Endothelial cell of umbilical vein (primary cell): ENCODE results near the gene C2orf74. TPM values are rescaled to one million over a fixed set of nuclear protein-coding genes. Genes with fewer than 3 reads are reported as not detected.

Source experiments
- BruUV-seq: library from RNA; stranded (reverse); fragments of 400-500 nt; replicated peaks from 2 replicates; lab custom pipeline; 2021; lab: Mats Ljungman, UMichigan
- CTCF ChIA-PET: fragments of 300-600, 350-600 bp; sonication (Branson Sonifier 250); formaldehyde crosslinking; loops from one replicate; lab custom pipeline; 2021; ENCODE audit warnings: antibody characterized with exemption, inconsistent platforms; lab: Charles Lee
- POLR2A ChIA-PET: fragments of 300-600, 350-600 bp; sonication (Branson Sonifier 250); formaldehyde crosslinking; loops from one replicate; lab custom pipeline; 2021; ENCODE audit warnings: antibody characterized with exemption, inconsistent platforms; lab: Charles Lee
- DNase-seq: peaks from one replicate; pipeline ENCODE4 v3.0.0-alpha.2; 2011; ENCODE audit warnings: low read depth, low spot score
- FAIRE-seq: peaks from 2 replicates; lab custom pipeline; 2011; peaks lifted over from hg19 to GRCh38; lab: Jason Lieb, UNC
- H2AFZ ChIP-seq: 2 replicates; pipeline ENCODE4 v1.6.0; 2012; ENCODE audit warnings: low read depth, low read length, control low read depth, inconsistent platforms
- H3K27ac ChIP-seq: 2 replicates; pipeline ENCODE4 v1.5.1; 2011; ENCODE audit warnings: low read depth, mild to moderate bottlenecking, control low read depth, low read length, moderate library complexity; ENCODE audit not compliant: insufficient read depth
- H3K27me3 ChIP-seq, 2 experiments: 2 replicates each; pipeline versions ENCODE4 v1.6.0 to v1.6.1; 2011; ENCODE audit warnings: low read length in 2 of 2, mixed read lengths in 1 of 2; ENCODE audit not compliant: control insufficient read depth in 2 of 2, insufficient read depth in 2 of 2
- H3K36me3 ChIP-seq, 2 experiments: 2 replicates in 1 of 2; 3 replicates in 1 of 2; pipeline ENCODE4 v1.5.1; 2011; ENCODE audit warnings: low read length in 2 of 2, mild to moderate bottlenecking in 1 of 2, moderate library complexity in 1 of 2; ENCODE audit not compliant: control insufficient read depth in 2 of 2, insufficient read depth in 2 of 2; ENCODE audit errors: extremely low read depth in 1 of 2
- H3K4me1 ChIP-seq: 3 replicates; pipeline ENCODE4 v1.5.1; 2011; ENCODE audit warnings: mild to moderate bottlenecking, low read length; ENCODE audit not compliant: control insufficient read depth, insufficient read depth; ENCODE audit errors: extremely low read depth
- H3K4me2 ChIP-seq: 2 replicates; pipeline ENCODE4 v1.6.1; 2011; ENCODE audit warnings: low read length, control low read depth, mixed read lengths; ENCODE audit not compliant: insufficient read depth
- H3K4me3 ChIP-seq, 3 experiments: fragments of 200-600 bp in 1 of 3; sonication (generic), shearing (Covaris generic) in 1 of 3; replicated peaks in 1 of 3; 2 replicates each; pipeline ENCODE4 v1.5.1; 2011 to 2016; ENCODE audit warnings: control low read depth in 3 of 3, low read length in 3 of 3, mild to moderate bottlenecking in 2 of 3, inconsistent platforms in 1 of 3, low read depth in 1 of 3, moderate library complexity in 1 of 3; ENCODE audit not compliant: insufficient read depth in 1 of 3
- H3K79me2 ChIP-seq: 2 replicates; pipeline ENCODE4 v1.6.0; 2012; ENCODE audit warnings: low read length, inconsistent platforms; ENCODE audit not compliant: control insufficient read depth, insufficient read depth
- H3K9ac ChIP-seq: replicated peaks from 2 replicates; pipeline ENCODE3; 2011; ENCODE audit warnings: low read length, control low read depth; ENCODE audit not compliant: insufficient read depth; ENCODE audit errors: extremely low read depth
- H3K9me1 ChIP-seq: replicated peaks from 3 replicates; pipeline ENCODE4 v1.6.0; 2011; ENCODE audit warnings: mild to moderate bottlenecking, low read length; ENCODE audit not compliant: control insufficient read depth, insufficient read depth; ENCODE audit errors: extremely low read depth
- H3K9me3 ChIP-seq: replicated peaks from 2 replicates; pipeline ENCODE4 v1.5.1; 2012; ENCODE audit warnings: low read length, inconsistent platforms; ENCODE audit not compliant: control insufficient read depth, insufficient read depth
- H4K20me1 ChIP-seq: replicated peaks from 2 replicates; pipeline ENCODE3; 2011; ENCODE audit warnings: mild to moderate bottlenecking, low read length; ENCODE audit not compliant: control insufficient read depth, insufficient read depth; ENCODE audit errors: extremely low read depth
- CTCF ChIP-seq, 2 donors: IDR thresholded peaks; 1 replicate in 1 of 2; 2 replicates in 1 of 2; pipeline ENCODE4 v1.5.1; 2011; ENCODE audit warnings: low read length in 2 of 2, mild to moderate bottlenecking in 2 of 2, moderate library complexity in 2 of 2, control low read depth in 1 of 2, inconsistent platforms in 1 of 2, low read depth in 1 of 2; ENCODE audit not compliant: insufficient read depth in 1 of 2; ENCODE audit errors: extremely low read depth in 1 of 2
- EZH2 ChIP-seq: IDR thresholded peaks from 2 replicates; pipeline ENCODE4 v1.6.1; 2012; ENCODE audit warnings: borderline replicate concordance, low read depth, mild to moderate bottlenecking, moderate library complexity, low read length, inconsistent platforms; ENCODE audit not compliant: severe bottlenecking
- FOS ChIP-seq: IDR thresholded peaks from 2 replicates; pipeline ENCODE4 v1.6.1; 2011; ENCODE audit warnings: mild to moderate bottlenecking, low read length, moderate library complexity, borderline replicate concordance; ENCODE audit not compliant: insufficient read depth
- GATA2 ChIP-seq: IDR thresholded peaks from 2 replicates; pipeline ENCODE4 v1.7.0; 2011; ENCODE audit warnings: low read depth, mild to moderate bottlenecking, moderate library complexity, mixed read lengths, low read length; ENCODE audit not compliant: insufficient read length, insufficient read depth
- JUN ChIP-seq: IDR thresholded peaks from 2 replicates; pipeline ENCODE4 v1.6.1; 2011; ENCODE audit warnings: borderline replicate concordance, low read depth; ENCODE audit not compliant: insufficient read length, insufficient read depth
- MAX ChIP-seq: IDR thresholded peaks from 2 replicates; pipeline ENCODE4 v1.6.1; 2011; ENCODE audit not compliant: insufficient read depth, insufficient read length
- MYC ChIP-seq: IDR thresholded peaks from one replicate; pipeline ENCODE4 v1.6.1; 2011; ENCODE audit warnings: mild to moderate bottlenecking, low read depth, low read length
- POLR2A ChIP-seq: IDR thresholded peaks from 2 replicates; pipeline ENCODE4 v1.6.1; 2012; ENCODE audit warnings: low read depth, mild to moderate bottlenecking, control low read depth, low read length
- POLR2AphosphoS5 ChIP-seq: IDR thresholded peaks from 2 replicates; pipeline ENCODE4 v1.6.1; 2012; ENCODE audit warnings: low read depth, mild to moderate bottlenecking, control low read depth, low read length, moderate library complexity; ENCODE audit not compliant: insufficient read depth
- dilution Hi-C: fragments of 300-500 bp; cut with MboI; formaldehyde crosslinking; loops from one replicate; pipeline ENCODE4 v1.15.0; 2019; ENCODE audit warnings: low sequenced_read_pairs; ENCODE audit not compliant: extremely low pct_ligation_motif_present
- intact Hi-C: fragments of 100-400 bp; cut with micrococcal nuclease; formaldehyde crosslinking; loops from one replicate; pipeline ENCODE4 v1.10.0; 2022
- polyA plus RNA-seq, 4 experiments: library from polyadenylated mRNA; depleted of rRNA in 3 of 4; stranded (reverse) in 3 of 4; unstranded in 1 of 4; fragments of >200 nt; gene quantifications; 2 replicates each; pipeline versions ENCODE4 v1.2.1 to v1.2.3, GENCODE V29; 2011 to 2012; ENCODE audit warnings: missing spikeins in 1 of 4
- total RNA-seq: library from RNA; stranded (reverse); gene quantifications from 2 replicates; pipeline ENCODE4 v1.2.3, GENCODE V29; 2021

Gene C2orf74
- total and polyA plus RNA-seq, 2 donors (not counting 3 experiments of a cell fraction or from before 2014, with no cell fraction given) = 4.1 to 5.6 TPM

GRCh38 chr2:61185231-61185728 lies 23.3 kb downstream of the C2orf74 start:
- no peak overlapping the region for H3K4me3 ChIP-seq
- DNase-seq (no peak), FAIRE-seq (no peak)
- POLR2A ChIA-PET = no interaction called here
- H3K9ac ChIP-seq = no peak overlapping the region
- no TSS peak for BruUV-seq
- dilution Hi-C loops (no loop called here), intact Hi-C loops (no loop called here)
- CTCF ChIA-PET = interaction anchor here (1.7 kb wide), 1 partner anchor 50 kb away, joined by 4 read pairs; no protein-coding TSS in a partner anchor
- H3K9me1 ChIP-seq = no peaks in the 10 kb centered on the region
- H3K9me3 ChIP-seq = no peaks in the 10 kb centered on the region
- TF ChIP-seq GATA2 = no peak
- TF ChIP-seq EZH2 = no peak
- TF ChIP-seq MYC = no peak
- H3K27ac ChIP-seq = no peak overlapping the region
- H3K79me2 ChIP-seq = peaks cover 4% of the 10 kb centered on the region
- no peak overlapping the region for H3K4me2 ChIP-seq
- H3K4me1 ChIP-seq = peaks cover 1% of the 10 kb centered on the region
- no peaks in the 10 kb centered on the region for H4K20me1 ChIP-seq
- H2AFZ ChIP-seq = no peak overlapping the region
- peaks cover 35 to 36% of the 10 kb centered on the region in 2 experiments for H3K36me3 ChIP-seq
- H3K27me3 ChIP-seq = no peaks in the 10 kb centered on the region

GRCh38 chr2:61187085-61187484 lies 25.1 kb downstream of the C2orf74 start:
- BruUV-seq = no TSS peak
- H3K9me1 ChIP-seq = no peaks in the 10 kb centered on the region
- no peaks in the 10 kb centered on the region for H3K9me3 ChIP-seq
- no peak for TF ChIP-seq MYC
- TF ChIP-seq MAX = no peak
- TF ChIP-seq POLR2A = no peak
- TF ChIP-seq GATA2 = no peak
- no peak for TF ChIP-seq FOS
- TF ChIP-seq JUN = no peak
- TF ChIP-seq EZH2 = no peak
- no peak for TF ChIP-seq CTCF (IDR thresholded peaks at IDR 0.05; ENCODE audit: extremely low read depth in 1 of 2, insufficient read depth in 1 of 2, low read depth in 1 of 2, low read length in 2 of 2)
- TF ChIP-seq POLR2AphosphoS5 = no peak
- ChIA-PET POLR2A (no interaction called here), CTCF (no interaction called here)
- H3K9ac ChIP-seq = no peak overlapping the region
- no peak overlapping the region for H3K4me2 ChIP-seq
- DNase-seq (no peak), FAIRE-seq (no peak)
- H4K20me1 ChIP-seq = no peaks in the 10 kb centered on the region
- no peak overlapping the region for H3K27ac ChIP-seq
- H3K27me3 ChIP-seq = no peaks in the 10 kb centered on the region
- H3K36me3 ChIP-seq = peaks cover 33 to 36% of the 10 kb centered on the region in 2 experiments
- no peak overlapping the region for H2AFZ ChIP-seq
- dilution Hi-C loops (no loop called here), intact Hi-C loops (no loop called here)
- no peaks in the 10 kb centered on the region for H3K79me2 ChIP-seq
- no peaks in the 10 kb centered on the region for H3K4me1 ChIP-seq
- no peak overlapping the region for H3K4me3 ChIP-seq
